ENCODE data around the gene SGCD.

The SGCD gene

GRCh38 chr5:156815988-156816599, 489.1 kb downstream of the SGCD start:
- peak; percentile 65 for TF ChIP-seq CTCF (IDR thresholded peaks at IDR 0.05; ENCODE audit: low read depth, low read length)
- peak; percentile 4 for DNase-seq (ENCODE audit: extremely low read depth, low read depth)
